HL-60/S4 (cell line): ENCODE measurements around the gene YPEL3.

ENCODE experiments used
- in situ Hi-C: fragments of 300-500 bp; cut with MboI; formaldehyde crosslinking; loops from 2 replicates; pipeline ENCODE4 v1.14.3; 2022; ENCODE audit warnings: low sequenced_read_pairs

YPEL3 gene

GRCh38 chr16:30075503-30076275, 20.3 kb downstream of the YPEL3 start, which contains the start of gene PPP4C:
Gene PPP4C (plus strand): TSS chr16:30075994. CDS start chr16:30076378, 384 bp downstream.
- in situ Hi-C loops, result no loop called here

DNA sequence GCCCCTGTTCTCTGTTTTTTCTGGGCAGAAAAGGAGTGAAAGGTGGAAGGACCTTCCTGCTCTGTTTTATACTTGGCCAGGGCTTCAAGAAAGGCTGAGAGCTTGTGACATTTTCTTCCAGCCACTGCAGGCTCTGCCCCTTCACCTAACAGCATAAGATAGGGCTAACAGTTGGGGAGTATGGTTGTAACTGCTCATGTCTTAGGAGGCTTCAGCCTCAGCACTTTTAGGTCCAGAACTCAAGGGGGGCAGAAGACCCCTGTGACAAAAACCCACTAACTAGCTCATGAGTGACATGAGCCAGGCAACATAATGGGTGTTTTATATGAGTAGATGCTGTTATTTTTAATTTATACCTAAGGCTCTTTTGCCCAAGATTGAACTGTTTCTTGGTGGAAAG, 25.5 kb downstream of the YPEL3 start:
- in situ Hi-C loops, result no loop called here

DNA sequence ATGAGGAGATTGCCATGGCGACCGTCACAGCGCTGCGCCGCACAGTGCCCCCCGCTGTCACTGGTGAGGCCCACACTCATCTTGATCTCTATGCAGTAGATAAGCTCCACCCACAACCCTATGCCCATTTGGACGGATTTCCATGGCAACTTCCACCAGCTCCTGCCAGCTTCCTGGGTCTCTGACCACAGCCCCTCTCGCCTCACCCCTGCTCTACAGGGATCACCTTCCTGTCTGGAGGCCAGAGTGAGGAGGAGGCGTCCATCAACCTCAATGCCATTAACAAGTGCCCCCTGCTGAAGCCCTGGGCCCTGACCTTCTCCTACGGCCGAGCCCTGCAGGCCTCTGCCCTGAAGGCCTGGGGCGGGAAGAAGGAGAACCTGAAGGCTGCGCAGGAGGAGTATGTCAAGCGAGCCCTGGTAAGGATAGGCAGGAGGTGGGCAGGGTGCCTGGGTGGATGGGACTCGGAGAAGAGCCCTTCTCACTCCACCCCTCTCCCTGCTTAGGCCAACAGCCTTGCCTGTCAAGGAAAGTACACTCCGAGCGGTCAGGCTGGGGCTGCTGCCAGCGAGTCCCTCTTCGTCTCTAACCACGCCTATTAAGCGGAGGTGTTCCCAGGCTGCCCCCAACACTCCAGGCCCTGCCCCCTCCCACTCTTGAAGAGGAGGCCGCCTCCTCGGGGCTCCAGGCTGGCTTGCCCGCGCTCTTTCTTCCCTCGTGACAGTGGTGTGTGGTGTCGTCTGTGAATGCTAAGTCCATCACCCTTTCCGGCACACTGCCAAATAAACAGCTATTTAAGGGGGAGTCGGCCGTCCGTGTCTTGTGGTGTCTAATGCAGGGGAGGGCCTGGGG, 26.2 kb downstream of the YPEL3 start:
- in situ Hi-C loops, result no loop called here

GRCh38 chr16:30068750-30069610, 27.0 kb downstream of the YPEL3 start:
- in situ Hi-C loops, result no loop called here

GRCh38 chr16:30068333-30068732, 27.7 kb downstream of the YPEL3 start:
- in situ Hi-C loops, result no loop called here

DNA sequence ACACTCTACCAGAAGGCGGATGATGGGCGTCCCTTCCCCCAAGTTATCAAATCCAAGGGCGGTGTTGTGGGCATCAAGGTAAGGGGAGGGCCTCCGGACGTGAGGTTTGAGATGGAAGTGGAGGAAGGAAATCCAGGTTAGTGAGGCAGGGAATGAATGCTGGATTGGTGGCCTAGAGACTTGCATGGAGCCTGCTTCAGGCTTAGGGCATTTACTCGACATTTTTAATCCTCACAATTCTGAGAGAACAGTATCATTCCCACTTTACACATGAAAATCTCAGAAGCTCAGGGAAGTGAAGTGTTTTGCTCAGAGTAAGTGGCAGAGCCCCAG, 28.5 kb downstream of the YPEL3 start:
- in situ Hi-C loops, result no loop called here

DNA sequence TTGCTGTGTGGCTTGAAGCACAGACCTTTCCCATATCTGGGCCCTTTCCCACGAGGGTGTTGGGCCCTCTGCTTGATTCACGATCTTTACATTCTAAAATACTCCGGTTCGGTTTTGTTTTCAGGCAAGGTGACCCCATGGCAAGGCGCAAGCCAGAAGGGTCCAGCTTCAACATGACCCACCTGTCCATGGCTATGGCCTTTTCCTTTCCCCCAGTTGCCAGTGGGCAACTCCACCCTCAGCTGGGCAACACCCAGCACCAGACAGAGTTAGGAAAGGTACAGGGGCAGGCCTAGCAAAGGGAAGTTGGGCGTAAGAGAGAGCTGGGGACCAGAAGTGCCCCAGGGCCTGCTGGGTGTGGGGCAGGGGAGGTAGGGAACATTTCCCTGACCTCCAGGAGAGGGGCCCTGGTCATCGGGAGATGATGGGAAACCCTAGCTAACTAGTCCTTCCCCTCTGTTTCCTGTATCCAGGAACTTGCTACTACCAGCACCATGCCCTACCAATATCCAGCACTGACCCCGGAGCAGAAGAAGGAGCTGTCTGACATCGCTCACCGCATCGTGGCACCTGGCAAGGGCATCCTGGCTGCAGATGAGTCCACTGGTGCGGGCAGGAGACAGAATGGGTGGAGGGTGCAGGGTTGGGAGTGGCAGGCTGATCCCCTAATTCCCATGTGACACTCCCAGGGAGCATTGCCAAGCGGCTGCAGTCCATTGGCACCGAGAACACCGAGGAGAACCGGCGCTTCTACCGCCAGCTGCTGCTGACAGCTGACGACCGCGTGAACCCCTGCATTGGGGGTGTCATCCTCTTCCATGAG, 29.0 kb downstream of the YPEL3 start:
- in situ Hi-C loops, result no loop called here

DNA sequence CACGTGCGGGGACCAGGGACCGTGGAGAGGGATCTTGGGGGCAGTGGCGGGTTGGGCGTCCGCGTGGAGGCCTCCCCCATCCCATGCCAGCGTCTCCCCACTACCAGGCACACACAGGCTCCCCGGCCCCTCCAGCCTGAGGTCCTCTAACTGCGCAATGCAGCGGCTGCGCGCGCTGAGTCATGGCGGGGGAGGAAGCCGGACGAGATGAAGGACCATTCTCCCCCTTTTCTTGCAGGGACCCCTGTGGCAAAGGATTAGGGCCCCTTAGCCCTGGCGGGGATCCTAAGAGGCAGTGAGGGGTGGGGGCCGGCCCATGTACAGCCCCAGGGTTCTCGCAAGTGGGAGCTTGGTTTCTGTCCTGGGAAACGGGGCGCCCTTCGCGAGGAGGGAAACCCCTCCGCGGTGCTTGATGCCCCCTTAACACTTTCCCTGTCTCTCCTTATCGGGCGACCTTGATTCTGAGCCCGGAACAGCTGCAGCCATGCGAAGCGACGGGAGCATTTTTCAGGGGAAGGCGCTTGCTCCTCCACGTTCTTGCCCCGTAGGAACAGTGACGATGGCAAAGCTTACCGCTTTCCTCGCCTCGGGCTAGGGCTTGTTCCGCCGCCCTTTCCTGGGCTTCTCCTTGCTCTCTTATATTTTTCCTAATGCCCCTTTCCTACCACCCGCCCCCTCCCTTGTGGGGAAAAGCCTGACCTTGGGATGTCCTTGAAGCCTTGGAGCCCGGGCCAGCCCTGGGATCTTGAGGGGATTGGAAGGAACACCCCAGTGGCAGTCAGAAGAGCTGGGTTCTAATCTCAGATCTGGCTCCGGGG, 29.9 kb downstream of the YPEL3 start:
- in situ Hi-C loops, result no loop called here

GRCh38 chr16:30065102-30065942, 30.7 kb downstream of the YPEL3 start, which contains the start of gene ALDOA:
Gene ALDOA (plus strand): TSS chr16:30065760. CDS start chr16:30066898, 1,138 bp downstream.
- in situ Hi-C loops, result no loop called here

- in situ Hi-C loops, result no loop called here
These were observed 31.3 kb downstream of the YPEL3 start for GRCh38 chr16:30064729-30065101.

DNA sequence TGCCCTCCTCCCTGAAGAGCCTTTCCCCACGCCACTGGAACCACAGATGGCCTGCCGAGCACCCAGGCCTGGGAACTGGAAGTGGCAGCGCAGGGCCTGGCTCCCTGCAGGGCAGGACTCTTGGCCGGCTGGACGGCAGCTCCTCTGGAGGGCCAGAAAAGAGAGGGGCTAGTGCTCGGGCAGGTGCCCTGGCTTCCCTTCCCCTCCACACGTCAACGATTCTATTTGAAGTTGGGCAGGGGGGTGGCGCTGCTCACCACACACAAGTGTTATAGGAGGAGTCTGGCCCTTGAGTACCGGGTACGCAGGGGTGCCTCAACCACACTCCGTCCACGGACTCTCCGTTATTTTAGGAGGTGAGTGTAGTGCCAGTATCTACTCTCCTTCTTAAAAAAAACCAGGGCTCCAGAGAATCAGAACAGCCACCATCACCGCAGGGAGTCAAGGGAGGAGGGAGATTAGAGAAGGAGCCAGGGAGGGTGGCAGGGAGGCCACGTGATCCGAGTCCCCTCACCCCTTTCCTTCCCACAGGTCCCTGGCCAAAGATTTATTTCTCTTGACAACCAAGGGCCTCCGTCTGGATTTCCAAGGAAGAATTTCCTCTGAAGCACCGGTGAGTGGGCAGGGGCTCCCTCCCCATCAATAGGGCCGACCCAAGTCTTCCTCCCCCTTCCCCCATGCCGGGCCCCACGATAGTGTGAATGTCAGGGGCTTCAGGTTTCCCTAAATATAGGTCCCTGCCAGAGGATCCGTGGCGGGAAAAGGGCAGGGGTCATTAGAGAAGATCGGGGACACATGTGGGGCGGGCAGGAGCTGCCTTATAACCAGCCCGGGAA, 31.9 kb downstream of the YPEL3 start:
- in situ Hi-C loops, result no loop called here

GRCh38 chr16:30063278-30063892, 32.6 kb downstream of the YPEL3 start:
- in situ Hi-C loops, result no loop called here

GRCh38 chr16:30060836-30061554, 35.0 kb downstream of the YPEL3 start:
- in situ Hi-C loops, result no loop called here

DNA sequence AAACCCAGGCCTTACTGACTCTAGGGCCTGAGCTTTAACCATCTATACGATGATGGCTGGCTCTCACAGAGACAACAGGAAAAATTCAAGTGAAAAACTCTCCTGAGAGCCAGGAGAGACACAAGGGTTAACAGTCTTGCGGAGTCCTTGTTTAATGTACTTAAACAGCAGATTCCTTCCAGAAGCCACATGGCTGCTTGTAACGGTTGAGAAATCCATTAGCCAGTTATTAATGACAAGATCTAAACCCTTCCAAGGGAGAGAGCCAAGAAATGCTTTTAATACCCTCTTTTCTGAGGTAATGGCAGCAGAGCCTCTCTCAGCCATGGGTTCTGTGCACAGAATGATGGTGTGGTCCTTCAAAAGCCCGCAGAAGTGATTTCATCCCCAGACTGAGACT, 35.7 kb downstream of the YPEL3 start:
- in situ Hi-C loops, result no loop called here

- in situ Hi-C loops, result no loop called here
These were observed 41.0 kb downstream of the YPEL3 start for GRCh38 chr16:30054959-30055553.

- in situ Hi-C loops, result no loop called here
These were observed 41.6 kb downstream of the YPEL3 start for GRCh38 chr16:30054451-30054850.
